GM18498 (cell line): ENCODE measurements around the gene CEP126.
A peak's percentile ranks its signal among the peaks of the same experiment; 100 is the strongest.

Experiments used
- ATAC-seq: cut with Tn5 transposase; IDR thresholded peaks from one replicate; pipeline ENCODE4 v1.9.1; 2021; ENCODE audit warnings: mild to moderate bottlenecking, moderate library complexity; ENCODE audit not compliant: unreplicated experiment

CEP126 gene

GRCh38 chr11:101914738-101915426 is at the start of gene CEP126:
TSS of gene CEP126 (plus strand) at chr11:101915010. CDS start at chr11:101915285, 275 bp downstream.
- peak; percentile 100 for ATAC-seq

GRCh38 chr11:101866619-101867491 is 48.0 kb upstream of the CEP126 start:
- ATAC-seq = no peak

GRCh38 chr11:101867951-101868350 is 46.9 kb upstream of the CEP126 start:
- ATAC-seq = no peak

- ATAC-seq = no peak
These were observed 44.3 kb upstream of the CEP126 start for GRCh38 chr11:101870510-101870909.

- no peak for ATAC-seq
These were observed 42.5 kb upstream of the CEP126 start for GRCh38 chr11:101872171-101872882.

- ATAC-seq = no peak
These were observed 34.6 kb upstream of the CEP126 start for GRCh38 chr11:101880222-101880621.

- ATAC-seq = no peak
These were observed 33.2 kb upstream of the CEP126 start for GRCh38 chr11:101881586-101881985.

GRCh38 chr11:101885631-101886030 is 29.2 kb upstream of the CEP126 start:
- ATAC-seq = no peak

GRCh38 chr11:101889767-101890166 is 25.0 kb upstream of the CEP126 start:
- ATAC-seq = no peak

- ATAC-seq = no peak
These were observed 20.3 kb upstream of the CEP126 start for GRCh38 chr11:101894505-101894904.

GRCh38 chr11:101907815-101908214 is 7.0 kb upstream of the CEP126 start:
- no peak for ATAC-seq

GRCh38 chr11:101909087-101909486 is 5.7 kb upstream of the CEP126 start:
- ATAC-seq = no peak

GRCh38 chr11:101912823-101913284 is 2.0 kb upstream of the CEP126 start:
- ATAC-seq = no peak

GRCh38 chr11:101913656-101914055 is 1.2 kb upstream of the CEP126 start:
- ATAC-seq = no peak

GRCh38 chr11:101914341-101914737 is 471 bp upstream of the CEP126 start:
- ATAC-seq = no peak

- ATAC-seq = peak; percentile 39
These were observed 1.0 kb downstream of the CEP126 start for GRCh38 chr11:101915791-101916291.

- ATAC-seq = no peak
These were observed 1.6 kb downstream of the CEP126 start, which contains the start of gene ANGPTL5 for GRCh38 chr11:101916422-101916821. TSS of gene ANGPTL5 (minus strand) at chr11:101916522. CDS start at chr11:101907909, 8,613 bp downstream.

GRCh38 chr11:101917226-101917625 is 2.4 kb downstream of the CEP126 start:
- no peak for ATAC-seq

- ATAC-seq = no peak
These were observed 6.2 kb downstream of the CEP126 start for GRCh38 chr11:101920992-101921391.

GRCh38 chr11:101923554-101923953 is 8.7 kb downstream of the CEP126 start:
- ATAC-seq = no peak

GRCh38 chr11:101929294-101929915 is 14.6 kb downstream of the CEP126 start:
- no peak for ATAC-seq
